GM12878 (cell line): ENCODE data around the gene PSMD8. TPM values are rescaled to one million over a fixed set of nuclear protein-coding genes. Genes with fewer than 3 reads are reported as not detected.

Source experiments
- ATAC-seq: fragments of 200-7000 bp; cut with Tn5 transposase; 3 replicates; pipeline ENCODE4 v1.9.1; 2020; ENCODE audit warnings: mild to moderate bottlenecking, moderate library complexity
- BruUV-seq: library from RNA; stranded (reverse); fragments of 400-500 nt; replicated peaks from 2 replicates; lab custom pipeline; 2021; lab: Mats Ljungman, UMichigan
- CTCF ChIA-PET: fragments of 300-600 bp; sonication (Branson Sonifier 250); formaldehyde crosslinking; extraction: SDS; loops from one replicate; lab custom pipeline; 2021; ENCODE audit warnings: inconsistent platforms; lab: Yijun Ruan, JAX
- POLR2A ChIA-PET: fragments of 350-600 bp; formaldehyde crosslinking; extraction: SDS; loops from one replicate; lab custom pipeline; 2021; ENCODE audit warnings: inconsistent platforms; lab: Charles Lee
- RAD21 ChIA-PET: fragments of 300-600 bp; sonication (Branson Sonifier 250); formaldehyde crosslinking; loops from one replicate; lab custom pipeline; 2023; ENCODE audit warnings: antibody characterized with exemption; ENCODE audit not compliant: unreplicated experiment; lab: Charles Lee
- SMC1A ChIA-PET: fragments of 300-600 bp; sonication (Branson Sonifier 250); formaldehyde crosslinking; loops from one replicate; lab custom pipeline; 2023; ENCODE audit not compliant: unreplicated experiment, uncharacterized antibody; lab: Charles Lee
- DNase-seq: peaks from one replicate; pipeline ENCODE4 v3.0.0-alpha.2; 2011; ENCODE audit warnings: low read depth, low spot score
- FAIRE-seq: peaks from 3 replicates; lab custom pipeline; 2011; peaks lifted over from hg19 to GRCh38; lab: Jason Lieb, UNC
- H2AFZ ChIP-seq: 2 replicates; pipeline ENCODE4 v1.6.0; 2011; ENCODE audit warnings: low read depth, low read length, control low read depth; ENCODE audit not compliant: control insufficient read depth
- H3K27ac ChIP-seq: 2 replicates; pipeline ENCODE4 v1.5.1; 2011; ENCODE audit warnings: control low read depth; ENCODE audit not compliant: control insufficient read depth, insufficient read depth
- H3K27me3 ChIP-seq, 2 experiments: replicated peaks in 1 of 2; 2 replicates each; pipeline versions ENCODE4 v1.6.0 to v1.6.1; 2011; ENCODE audit warnings: low read length in 1 of 2; ENCODE audit not compliant: control insufficient read depth in 2 of 2, insufficient read depth in 2 of 2
- H3K36me3 ChIP-seq, 2 experiments: 2 replicates each; pipeline ENCODE4 v1.5.1; 2011; ENCODE audit warnings: low read length in 1 of 2; ENCODE audit not compliant: control insufficient read depth in 2 of 2, insufficient read depth in 2 of 2
- H3K4me1 ChIP-seq: 2 replicates; pipeline ENCODE4 v1.6.1; 2011; ENCODE audit warnings: mild to moderate bottlenecking, low read length, moderate library complexity, mixed read lengths; ENCODE audit not compliant: control insufficient read depth, insufficient read depth
- H3K4me2 ChIP-seq: 2 replicates; pipeline ENCODE4 v1.6.0; 2011; ENCODE audit warnings: control low read depth; ENCODE audit not compliant: control insufficient read depth, insufficient read depth
- H3K4me3 ChIP-seq: fragments of 200-600 bp; sonication (generic); 2 replicates; pipeline ENCODE4 v1.5.1; 2016
- H3K79me2 ChIP-seq: 2 replicates; pipeline ENCODE4 v1.6.0; 2011; ENCODE audit warnings: low read length; ENCODE audit not compliant: control insufficient read depth, insufficient read depth
- H3K9ac ChIP-seq: 2 replicates; pipeline ENCODE4 v1.8.0; 2011; ENCODE audit warnings: low read length, control low read depth, mixed read lengths; ENCODE audit not compliant: control insufficient read depth, insufficient read depth
- H3K9me3 ChIP-seq: replicated peaks from 3 replicates; pipeline ENCODE4 v1.5.1; 2011; ENCODE audit warnings: mild to moderate bottlenecking, low read length; ENCODE audit not compliant: control insufficient read depth, insufficient read depth
- H4K20me1 ChIP-seq: 2 replicates; pipeline ENCODE4 v1.6.0; 2011; ENCODE audit not compliant: control insufficient read depth, insufficient read depth
- ASH2L ChIP-seq: fragments of 300-600, 200-600 bp; sonication (generic); IDR thresholded peaks from 2 replicates; pipeline ENCODE4 v1.6.1; 2017; ENCODE audit warnings: low read depth, mild to moderate bottlenecking, borderline replicate concordance
- ATF2 ChIP-seq: IDR thresholded peaks from 2 replicates; pipeline ENCODE4 v1.6.1; 2012; ENCODE audit warnings: low read length, inconsistent platforms
- FOXK2 ChIP-seq: fragments of 450-650 bp; IDR thresholded peaks from 2 replicates; pipeline ENCODE4 v1.6.1; 2017; ENCODE audit warnings: mild to moderate bottlenecking, moderate library complexity
- IKZF2 ChIP-seq, 2 experiments: fragments of 450-650 bp; IDR thresholded peaks; 2 replicates each; pipeline ENCODE4 v1.6.1; 2017; ENCODE audit warnings: mild to moderate bottlenecking in 2 of 2, moderate library complexity in 2 of 2
- RB1 ChIP-seq: fragments of 450-650 bp; formaldehyde crosslinking; IDR thresholded peaks from 2 replicates; pipeline ENCODE4 v1.6.1; 2017; ENCODE audit warnings: mild to moderate bottlenecking, borderline replicate concordance
- SP1 ChIP-seq: IDR thresholded peaks from one replicate; pipeline ENCODE4 v1.6.1; 2011; ENCODE audit warnings: low read depth, low read length
- TCF7 ChIP-seq: IDR thresholded peaks from 2 replicates; pipeline ENCODE4 v1.6.1; 2014; ENCODE audit warnings: antibody characterized with exemption, borderline replicate concordance
- ZNF274 ChIP-seq: IDR thresholded peaks from one replicate; pipeline ENCODE4 v1.8.0; 2011; ENCODE audit not compliant: insufficient read length, insufficient read depth
- WGBS: methylation state at CpG from one replicate; pipeline ENCODE4 v1.1.6; 2016; ENCODE audit warnings: low lambda C conversion rate; ENCODE audit not compliant: insufficient replicate concordance, insufficient coverage; ENCODE audit errors: missing lambda C conversion rate; 5-methylcytosine and 5-hydroxymethylcytosine counted together
- in situ Hi-C: fragments of 300-500 bp; cut with MboI; formaldehyde crosslinking; loops from 9 replicates; pipeline ENCODE4 v1.14.3; 2018; ENCODE audit warnings: mixed read lengths
- intact Hi-C: fragments of 100-400 bp; cut with micrococcal nuclease; formaldehyde crosslinking; loops from one replicate; pipeline ENCODE4 v1.14.2; 2022; ENCODE audit not compliant: unreplicated experiment
- polyA plus RNA-seq, 11 experiments: library from polyadenylated mRNA; depleted of rRNA in 4 of 11; unstranded in 6 of 11; stranded (reverse) in 5 of 11; fragments of >200 nt; fragmentation: Nextera tagmentation in 4 of 11; fragmentation: Illumina TruSeq in 1 of 11; extraction: Ambion mirVana in 4 of 11; extraction: Trizol in 1 of 11; gene quantifications; 1 replicate in 1 of 11; 2 replicates in 10 of 11; pipeline versions ENCODE4 v1.2.1 to v1.2.3, GENCODE V29; 2011 to 2016; ENCODE audit warnings: inconsistent platforms in 2 of 11, missing spikeins in 2 of 11, low read depth in 1 of 11
- total RNA-seq, 4 experiments: library from RNA; depleted of rRNA in 3 of 4; stranded (reverse); fragments of >200 nt in 3 of 4; fragmentation: Illumina TruSeq in 1 of 4; extraction: Trizol in 1 of 4; gene quantifications; 2 replicates each; pipeline versions ENCODE4 v1.2.1 to v1.2.3, GENCODE V29; 2013 to 2021
- TF ChIP-seq, protein P1 (sequence below): fragments of 450-650 bp; formaldehyde crosslinking; IDR thresholded peaks from 2 replicates; pipeline ENCODE4 v1.4.0; 2022; ENCODE audit warnings: mild to moderate bottlenecking, moderate library complexity
- TF ChIP-seq, protein P2 (sequence below): fragments of 450-650 bp; formaldehyde crosslinking; IDR thresholded peaks from 2 replicates; pipeline ENCODE4 v1.4.0; 2020; ENCODE audit warnings: mild to moderate bottlenecking, moderate library complexity
- TF ChIP-seq, protein P3 (sequence below): fragments of 150-350 bp; IDR thresholded peaks from 2 replicates; pipeline ENCODE4 v1.6.1; 2014; ENCODE audit warnings: mild to moderate bottlenecking, low read depth, low read length

PSMD8 gene
- total and polyA plus RNA-seq, 10 of the 15 experiments (the other 5 are each of a cell fraction or from before 2014, with no cell fraction given): 81.2 to 409 (median 268) TPM

DNA sequence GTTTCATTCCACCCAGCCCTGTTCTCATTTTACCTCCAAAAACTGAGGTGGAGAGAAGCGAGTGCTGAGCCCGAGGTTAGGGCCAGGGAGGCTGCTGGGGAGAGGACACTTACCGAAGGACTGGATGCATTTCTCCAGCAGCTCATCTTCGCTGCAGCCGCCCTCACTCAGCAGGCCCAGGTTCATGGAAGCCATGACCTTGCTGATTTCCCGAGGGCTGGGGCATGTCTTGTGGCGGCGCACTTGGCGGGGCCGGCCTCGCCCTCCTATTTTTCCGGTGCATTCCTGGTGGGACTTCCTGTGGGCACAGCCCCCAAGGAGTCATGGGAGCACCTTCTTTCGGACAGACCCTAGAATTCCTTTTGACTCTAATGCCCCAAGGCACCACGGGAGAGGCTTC, 47.5 kb downstream of the PSMD8 start (continued):
- TF ChIP-seq, protein P1, sequence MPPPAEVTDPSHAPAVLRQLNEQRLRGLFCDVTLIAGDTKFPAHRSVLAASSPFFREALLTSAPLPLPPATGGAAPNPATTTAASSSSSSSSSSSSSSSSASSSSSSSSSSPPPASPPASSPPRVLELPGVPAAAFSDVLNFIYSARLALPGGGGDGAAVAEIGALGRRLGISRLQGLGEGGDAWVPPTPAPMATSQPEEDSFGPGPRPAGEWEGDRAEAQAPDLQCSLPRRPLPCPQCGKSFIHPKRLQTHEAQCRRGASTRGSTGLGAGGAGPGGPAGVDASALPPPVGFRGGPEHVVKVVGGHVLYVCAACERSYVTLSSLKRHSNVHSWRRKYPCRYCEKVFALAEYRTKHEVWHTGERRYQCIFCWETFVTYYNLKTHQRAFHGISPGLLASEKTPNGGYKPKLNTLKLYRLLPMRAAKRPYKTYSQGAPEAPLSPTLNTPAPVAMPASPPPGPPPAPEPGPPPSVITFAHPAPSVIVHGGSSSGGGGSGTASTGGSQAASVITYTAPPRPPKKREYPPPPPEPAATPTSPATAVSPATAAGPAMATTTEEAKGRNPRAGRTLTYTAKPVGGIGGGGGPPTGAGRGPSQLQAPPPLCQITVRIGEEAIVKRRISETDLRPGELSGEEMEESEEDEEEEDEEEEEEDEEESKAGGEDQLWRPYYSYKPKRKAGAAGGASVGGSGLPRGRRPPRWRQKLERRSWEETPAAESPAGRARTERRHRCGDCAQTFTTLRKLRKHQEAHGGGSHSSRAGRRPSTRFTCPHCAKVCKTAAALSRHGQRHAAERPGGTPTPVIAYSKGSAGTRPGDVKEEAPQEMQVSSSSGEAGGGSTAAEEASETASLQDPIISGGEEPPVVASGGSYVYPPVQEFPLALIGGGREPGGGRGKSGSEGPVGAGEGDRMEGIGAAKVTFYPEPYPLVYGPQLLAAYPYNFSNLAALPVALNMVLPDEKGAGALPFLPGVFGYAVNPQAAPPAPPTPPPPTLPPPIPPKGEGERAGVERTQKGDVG (CRISPR knock-in tag): no peak
- TF ChIP-seq ASH2L: no peak
- TF ChIP-seq, protein P2, sequence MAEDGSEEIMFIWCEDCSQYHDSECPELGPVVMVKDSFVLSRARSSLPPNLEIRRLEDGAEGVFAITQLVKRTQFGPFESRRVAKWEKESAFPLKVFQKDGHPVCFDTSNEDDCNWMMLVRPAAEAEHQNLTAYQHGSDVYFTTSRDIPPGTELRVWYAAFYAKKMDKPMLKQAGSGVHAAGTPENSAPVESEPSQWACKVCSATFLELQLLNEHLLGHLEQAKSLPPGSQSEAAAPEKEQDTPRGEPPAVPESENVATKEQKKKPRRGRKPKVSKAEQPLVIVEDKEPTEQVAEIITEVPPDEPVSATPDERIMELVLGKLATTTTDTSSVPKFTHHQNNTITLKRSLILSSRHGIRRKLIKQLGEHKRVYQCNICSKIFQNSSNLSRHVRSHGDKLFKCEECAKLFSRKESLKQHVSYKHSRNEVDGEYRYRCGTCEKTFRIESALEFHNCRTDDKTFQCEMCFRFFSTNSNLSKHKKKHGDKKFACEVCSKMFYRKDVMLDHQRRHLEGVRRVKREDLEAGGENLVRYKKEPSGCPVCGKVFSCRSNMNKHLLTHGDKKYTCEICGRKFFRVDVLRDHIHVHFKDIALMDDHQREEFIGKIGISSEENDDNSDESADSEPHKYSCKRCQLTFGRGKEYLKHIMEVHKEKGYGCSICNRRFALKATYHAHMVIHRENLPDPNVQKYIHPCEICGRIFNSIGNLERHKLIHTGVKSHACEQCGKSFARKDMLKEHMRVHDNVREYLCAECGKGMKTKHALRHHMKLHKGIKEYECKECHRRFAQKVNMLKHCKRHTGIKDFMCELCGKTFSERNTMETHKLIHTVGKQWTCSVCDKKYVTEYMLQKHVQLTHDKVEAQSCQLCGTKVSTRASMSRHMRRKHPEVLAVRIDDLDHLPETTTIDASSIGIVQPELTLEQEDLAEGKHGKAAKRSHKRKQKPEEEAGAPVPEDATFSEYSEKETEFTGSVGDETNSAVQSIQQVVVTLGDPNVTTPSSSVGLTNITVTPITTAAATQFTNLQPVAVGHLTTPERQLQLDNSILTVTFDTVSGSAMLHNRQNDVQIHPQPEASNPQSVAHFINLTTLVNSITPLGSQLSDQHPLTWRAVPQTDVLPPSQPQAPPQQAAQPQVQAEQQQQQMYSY (CRISPR knock-in tag): no peak

DNA sequence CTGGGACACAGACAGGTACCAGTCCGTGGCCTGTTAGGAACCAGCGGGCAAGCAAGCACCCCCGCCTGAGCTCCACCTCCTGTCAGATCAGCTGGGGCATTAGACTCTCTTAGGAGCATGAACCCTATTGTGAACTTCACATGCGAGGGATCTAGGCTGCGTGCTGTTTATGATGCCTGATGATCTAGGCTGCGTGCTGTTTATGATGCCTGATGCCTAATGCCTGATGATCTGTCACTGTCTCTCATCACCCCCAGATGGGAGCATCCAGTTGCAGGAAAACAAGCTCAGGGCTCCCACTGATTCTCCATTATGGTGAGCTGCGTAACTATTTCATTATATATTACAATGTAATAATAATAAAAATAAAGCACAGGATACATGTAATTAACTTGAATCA, 48.1 kb downstream of the PSMD8 start:
- no peak overlapping the region for H3K27ac ChIP-seq
- in situ Hi-C loops: loop anchor here (25.0 kb wide), 1 partner anchor 215 kb away; the partner anchor contains the start of gene ACTN4
- no peaks in the 10 kb centered on the region for H4K20me1 ChIP-seq
- DNase-seq (no peak), FAIRE-seq (no peak), ATAC-seq (no peak)
- no peak overlapping the region for H2AFZ ChIP-seq
- H3K79me2 ChIP-seq: no peaks in the 10 kb centered on the region
- no TSS peak for BruUV-seq
- RAD21 ChIA-PET: interaction anchor here (1.0 kb wide), 1 partner anchor 19 kb away, joined by 3 read pairs; the partner anchor contains the start of gene FAM98C
- H3K9me3 ChIP-seq: no peaks in the 10 kb centered on the region
- H3K9ac ChIP-seq: no peak overlapping the region
- H3K36me3 ChIP-seq: no peaks in the 10 kb centered on the region
- POLR2A ChIA-PET: no interaction called here
- H3K27me3 ChIP-seq: no peaks in the 10 kb centered on the region; a peak in 1 of 4 replicates
- no peak overlapping the region for H3K4me2 ChIP-seq
- H3K4me3 ChIP-seq: no peak overlapping the region
- peaks cover 16% of the 10 kb centered on the region for H3K4me1 ChIP-seq
- WGBS: 70% methylated on average over 7 of the region's 7 CpGs
- CTCF ChIA-PET: interaction anchor here (0.7 kb wide), 1 partner anchor 15 kb away, joined by 3 read pairs; no protein-coding TSS in a partner anchor
- SMC1A ChIA-PET: no interaction called here
- intact Hi-C loops: no loop called here
- TF ChIP-seq, protein P3, sequence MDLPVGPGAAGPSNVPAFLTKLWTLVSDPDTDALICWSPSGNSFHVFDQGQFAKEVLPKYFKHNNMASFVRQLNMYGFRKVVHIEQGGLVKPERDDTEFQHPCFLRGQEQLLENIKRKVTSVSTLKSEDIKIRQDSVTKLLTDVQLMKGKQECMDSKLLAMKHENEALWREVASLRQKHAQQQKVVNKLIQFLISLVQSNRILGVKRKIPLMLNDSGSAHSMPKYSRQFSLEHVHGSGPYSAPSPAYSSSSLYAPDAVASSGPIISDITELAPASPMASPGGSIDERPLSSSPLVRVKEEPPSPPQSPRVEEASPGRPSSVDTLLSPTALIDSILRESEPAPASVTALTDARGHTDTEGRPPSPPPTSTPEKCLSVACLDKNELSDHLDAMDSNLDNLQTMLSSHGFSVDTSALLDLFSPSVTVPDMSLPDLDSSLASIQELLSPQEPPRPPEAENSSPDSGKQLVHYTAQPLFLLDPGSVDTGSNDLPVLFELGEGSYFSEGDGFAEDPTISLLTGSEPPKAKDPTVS: no peak
- TF ChIP-seq IKZF2 (IDR thresholded peaks at IDR 0.05) (no peak), FOXK2 (no peak), RB1 (no peak), ATF2 (no peak), SP1 (no peak), ZNF274 (no peak), TCF7 (no peak)
